Activated CD4-positive, alpha-beta T cell treated with anti-CD3 and anti-CD28 coated beads, Interleukin-2, amount 50 U/mL, for 48 hours (primary cell): ENCODE measurements around the gene PCDH19.

Experiments used
- DNase-seq, 2 experiments: peaks; one replicate each; pipeline ENCODE4 v3.0.0-alpha.2; 2020

PCDH19 gene

DNA sequence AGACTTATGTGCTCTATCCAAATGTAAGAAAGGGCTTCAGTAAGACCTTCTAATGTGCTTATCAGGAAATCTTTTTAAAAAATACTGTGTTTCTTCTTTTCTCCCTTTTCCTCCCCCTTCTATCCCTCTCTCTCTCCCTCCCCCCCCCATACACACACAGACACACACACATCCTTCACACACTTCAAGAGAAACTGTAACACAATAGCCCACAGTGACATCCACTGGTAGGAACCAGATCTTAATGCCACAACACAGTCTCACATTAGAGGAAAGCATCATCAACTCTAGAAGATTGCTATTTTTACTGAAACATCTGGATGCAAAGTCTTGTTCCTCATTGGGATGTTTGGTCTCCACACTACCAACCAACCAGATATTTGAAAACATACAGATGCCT is 4.6 kb downstream of the PCDH19 start:
- DNase-seq: no peak

DNA sequence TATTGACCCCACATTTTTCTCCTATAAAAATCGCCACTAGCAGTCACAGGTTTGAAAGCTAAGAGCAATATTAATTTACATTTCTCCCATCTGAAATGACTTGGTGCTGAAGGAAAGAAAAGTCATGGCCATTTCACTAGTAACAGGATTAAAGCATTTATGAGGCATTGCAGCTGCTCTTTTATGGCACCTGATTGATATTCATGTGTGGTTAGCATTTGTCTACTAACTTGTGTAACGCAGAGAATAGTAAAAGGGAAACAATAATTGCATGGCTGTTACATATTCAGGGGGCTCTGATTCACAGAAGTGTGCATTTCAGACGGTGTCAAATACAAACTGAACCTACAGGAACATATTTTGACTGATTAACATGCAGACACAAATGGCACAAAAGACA is 5.2 kb downstream of the PCDH19 start:
- DNase-seq: no peak

DNA sequence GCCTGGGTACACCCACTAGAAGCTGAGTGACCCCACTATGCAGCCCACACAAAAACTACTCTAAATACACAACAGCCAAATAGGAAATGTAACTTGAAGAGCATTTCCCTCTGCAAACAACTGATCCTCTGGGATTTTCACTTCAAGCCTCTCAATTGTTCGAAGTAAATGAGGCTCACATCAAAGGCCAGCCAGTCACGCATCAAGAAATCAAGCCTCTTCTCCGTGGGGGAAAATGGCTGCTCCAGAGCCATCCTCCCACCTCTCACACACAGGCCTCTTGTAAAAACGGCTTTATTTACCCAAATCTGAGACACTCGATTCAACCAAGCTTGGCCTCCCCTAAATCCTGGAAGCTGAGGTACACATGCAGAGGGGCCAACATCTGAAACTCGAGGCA is 14.3 kb downstream of the PCDH19 start:
- DNase-seq: no peak

DNA sequence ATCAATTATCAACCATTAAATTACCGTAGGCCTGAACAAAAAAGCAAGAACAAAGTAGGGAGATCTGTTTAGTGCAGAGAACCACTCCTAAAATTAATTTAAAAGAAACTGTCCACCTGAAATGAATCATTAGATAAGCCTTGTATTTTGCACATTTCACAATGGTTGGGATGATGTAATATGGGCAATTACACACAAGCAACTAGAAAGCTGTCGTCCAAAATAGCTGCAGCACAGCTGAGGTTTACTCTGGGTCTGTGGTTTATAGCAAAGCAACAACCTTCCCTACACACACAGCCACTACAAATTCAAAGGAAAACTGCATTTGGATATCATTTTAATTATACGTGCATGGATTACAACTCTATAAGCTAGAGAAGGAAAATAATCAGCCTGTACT is 28.5 kb downstream of the PCDH19 start:
- DNase-seq: no peak

DNA sequence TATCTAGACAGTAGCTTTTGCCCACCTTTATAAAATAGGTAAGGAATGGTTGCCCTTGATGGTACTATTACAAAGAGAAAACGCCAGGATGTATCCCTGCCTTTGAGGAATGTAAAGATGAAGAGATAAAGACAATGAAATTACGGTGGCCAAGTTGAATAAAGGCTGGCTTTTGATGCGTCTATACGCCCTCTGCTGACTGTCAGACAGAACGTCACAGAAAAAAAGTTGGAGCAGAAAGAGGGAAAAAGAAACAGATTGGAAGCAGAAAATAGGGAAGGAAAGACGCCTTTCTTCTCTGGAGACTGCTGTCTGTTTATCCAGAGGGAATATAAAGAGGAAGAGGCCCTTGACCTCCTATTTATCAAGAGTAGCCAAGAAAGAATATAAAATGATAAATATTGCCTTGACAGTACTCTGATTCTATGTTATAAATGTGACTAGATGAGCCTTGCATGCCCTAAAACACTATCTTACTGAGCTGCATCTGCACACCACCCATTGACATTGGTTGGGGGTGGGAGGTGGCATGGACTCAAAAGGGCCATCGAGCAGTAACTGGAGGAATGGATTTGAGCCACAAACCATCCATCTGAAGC is 30.6 kb downstream of the PCDH19 start:
- DNase-seq: no peak

DNA sequence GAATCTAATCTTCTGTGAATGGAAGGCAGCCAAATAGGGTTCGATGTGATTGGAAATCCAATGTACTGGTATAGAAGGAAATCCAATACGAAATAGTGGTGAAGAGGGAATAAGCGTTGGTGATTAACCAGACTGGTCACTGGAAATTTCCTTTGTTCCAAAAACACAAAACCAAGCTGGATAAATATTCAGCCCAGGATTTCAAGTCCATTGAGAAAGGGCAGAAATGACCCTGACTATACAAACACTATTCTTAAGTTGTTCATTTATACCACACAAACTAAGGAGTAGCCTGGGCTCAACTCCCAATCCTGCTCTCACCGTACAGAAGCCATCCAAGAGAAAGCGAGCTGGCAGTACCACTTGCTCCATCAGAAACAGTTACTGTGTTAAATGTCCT is 32.2 kb downstream of the PCDH19 start:
- no peak for DNase-seq

DNA sequence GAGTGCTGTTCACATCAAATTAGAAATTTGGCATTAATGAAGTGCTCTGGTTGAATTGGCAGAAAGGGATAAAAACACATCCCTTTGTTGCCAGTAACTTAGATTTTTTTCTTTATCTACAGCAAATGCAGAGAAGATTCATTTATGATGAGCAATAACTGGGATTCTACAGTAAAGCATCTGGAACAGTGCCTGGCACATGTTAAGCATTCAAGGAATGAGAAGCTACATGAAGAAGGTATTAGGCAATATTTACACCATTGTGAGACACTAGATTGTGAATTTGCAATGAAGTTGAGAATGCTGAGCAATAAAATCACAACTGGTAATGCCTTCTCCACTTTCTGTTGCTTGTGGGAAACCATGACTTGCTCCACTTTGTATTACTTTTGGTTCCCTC is 33.5 kb downstream of the PCDH19 start:
- no peak for DNase-seq

DNA sequence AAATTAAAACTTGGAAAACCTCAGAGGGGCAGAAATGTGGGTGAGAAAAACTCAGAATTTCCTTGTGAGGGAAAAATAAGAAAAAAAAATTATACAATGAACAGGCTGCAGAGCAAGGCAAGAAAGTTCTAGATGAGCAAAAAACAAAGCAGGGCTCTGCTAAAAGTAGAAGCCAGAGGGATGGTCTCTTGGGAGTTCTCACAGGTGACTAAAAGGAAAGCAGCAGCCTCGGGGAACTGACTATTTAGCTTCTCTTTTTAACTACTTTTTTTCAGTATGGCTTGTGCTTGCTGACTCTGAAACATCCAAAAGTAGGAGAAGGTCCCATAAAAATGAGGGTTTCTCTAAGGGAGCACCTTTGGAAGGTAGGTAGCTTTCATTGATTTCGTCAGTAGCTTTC is 36.4 kb downstream of the PCDH19 start:
- DNase-seq: no peak

DNA sequence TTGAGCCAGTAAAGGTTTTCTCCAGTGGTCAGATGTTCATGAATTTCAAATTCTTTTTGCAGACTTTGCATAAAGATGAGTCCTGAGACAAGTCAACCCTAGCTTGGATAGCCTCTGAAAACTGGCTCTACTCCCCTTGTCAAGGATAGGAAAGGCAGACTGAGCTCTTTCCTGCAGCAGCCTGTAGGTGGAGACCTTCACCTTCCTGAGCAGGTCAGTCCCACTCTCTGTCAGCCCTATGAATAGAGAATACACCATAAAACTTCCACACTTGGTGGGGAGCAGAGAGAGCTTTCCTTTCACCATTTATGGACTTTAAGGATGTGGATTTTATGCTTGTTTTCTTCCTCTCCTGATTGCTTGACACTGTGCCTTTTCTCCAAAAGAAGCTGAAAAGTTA is 41.9 kb downstream of the PCDH19 start:
- peak in 1 of 2 experiments; percentile 3 for DNase-seq

DNA sequence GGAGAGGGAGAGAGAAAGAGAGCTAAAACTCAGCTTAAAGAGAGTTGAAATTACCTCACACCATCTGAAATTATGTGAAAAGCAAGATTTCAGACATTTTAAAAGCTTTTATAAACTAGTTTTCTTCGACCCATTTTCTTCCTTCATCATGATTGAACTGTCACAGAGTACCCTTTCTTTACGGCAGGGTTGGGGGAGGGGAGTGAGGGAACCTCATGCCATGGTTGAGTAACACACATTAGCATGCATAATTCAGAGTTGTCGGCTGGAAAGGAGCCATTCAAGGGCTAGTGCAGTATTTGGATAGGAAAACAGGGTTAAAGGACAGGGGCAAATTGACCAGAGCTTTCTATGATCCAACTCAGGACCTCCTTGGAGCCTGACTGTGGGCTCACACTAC is 46.2 kb downstream of the PCDH19 start:
- no peak for DNase-seq

DNA sequence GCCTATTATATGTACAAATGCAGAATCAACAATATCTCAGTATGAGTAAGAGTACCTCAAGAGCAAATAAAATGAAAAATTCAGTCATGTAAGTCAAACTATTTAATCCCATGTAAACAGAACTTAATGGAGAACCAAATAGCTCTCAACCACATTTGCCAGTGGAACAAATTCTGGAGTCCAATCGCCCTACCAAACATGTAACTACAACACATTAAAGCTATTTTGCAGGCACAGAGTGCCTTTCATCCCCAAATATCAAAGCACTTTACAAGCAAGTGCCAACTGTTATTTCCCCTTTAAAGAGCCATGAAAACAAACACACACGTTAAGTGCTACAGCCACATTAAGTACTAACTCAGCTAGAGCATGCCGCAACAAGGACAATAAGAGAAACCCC is 51.3 kb downstream of the PCDH19 start:
- DNase-seq: no peak

DNA sequence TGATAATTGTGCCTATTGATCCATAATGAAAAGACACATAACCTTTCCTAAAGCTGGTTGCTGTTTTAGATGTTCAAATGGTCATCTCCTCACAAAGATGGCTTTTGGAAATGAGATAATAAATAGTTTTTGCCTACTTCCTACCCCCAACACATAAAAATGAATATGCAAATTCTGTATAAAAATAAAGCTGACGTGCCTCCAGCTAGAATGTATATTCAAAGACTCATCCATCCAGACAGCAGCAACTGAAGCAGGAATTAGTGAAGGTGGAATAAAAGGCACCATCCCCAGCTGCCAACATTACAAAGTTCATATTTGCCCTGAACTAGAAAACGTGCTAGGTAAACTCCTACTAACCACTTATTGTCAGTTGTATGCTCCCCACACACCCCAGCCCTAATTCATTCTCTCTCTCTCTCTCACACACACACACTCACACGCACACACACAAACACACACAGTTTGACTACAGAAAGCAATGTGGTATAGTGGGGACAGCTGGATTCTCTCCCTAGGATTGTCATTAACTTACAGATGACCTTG is 53.6 kb downstream of the PCDH19 start:
- no peak for DNase-seq

DNA sequence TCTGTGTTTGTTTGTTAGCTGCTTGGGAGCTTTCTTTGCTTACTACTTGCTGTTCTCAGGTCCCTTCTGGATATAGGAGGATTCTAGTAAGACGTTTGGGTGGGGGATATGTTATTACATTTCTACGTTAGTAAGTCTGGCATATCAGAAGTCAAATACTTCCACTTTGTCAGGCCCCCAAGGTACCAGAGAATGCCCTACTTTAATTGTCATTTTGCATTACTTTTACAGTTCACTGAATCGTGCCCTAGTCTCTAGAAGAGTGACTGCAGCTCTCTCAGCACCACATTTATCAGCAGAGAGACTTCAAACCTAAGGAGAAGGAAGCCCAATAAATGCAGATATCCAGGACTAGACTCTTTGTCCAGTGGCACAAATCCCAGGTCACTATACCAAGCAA is 54.4 kb downstream of the PCDH19 start:
- DNase-seq: no peak

DNA sequence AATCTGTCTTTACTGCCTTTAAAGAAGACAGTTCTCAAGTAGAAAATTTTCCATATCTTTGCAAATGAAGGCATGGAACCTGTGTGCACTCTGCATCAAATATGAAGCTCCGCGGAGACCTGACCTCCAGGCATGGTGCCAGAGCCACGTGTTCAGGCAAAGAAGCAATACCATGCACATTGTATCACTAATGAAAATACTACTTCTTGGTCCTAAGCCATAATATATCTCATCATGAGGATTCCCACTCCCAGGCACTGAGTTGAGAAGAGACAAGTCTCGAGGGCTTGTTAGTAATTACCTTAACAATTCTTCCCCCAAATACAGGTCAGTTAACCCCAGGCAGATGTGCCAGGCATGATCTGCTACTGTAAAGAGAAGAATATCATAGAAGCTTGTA is 56.7 kb downstream of the PCDH19 start:
- DNase-seq: no peak

DNA sequence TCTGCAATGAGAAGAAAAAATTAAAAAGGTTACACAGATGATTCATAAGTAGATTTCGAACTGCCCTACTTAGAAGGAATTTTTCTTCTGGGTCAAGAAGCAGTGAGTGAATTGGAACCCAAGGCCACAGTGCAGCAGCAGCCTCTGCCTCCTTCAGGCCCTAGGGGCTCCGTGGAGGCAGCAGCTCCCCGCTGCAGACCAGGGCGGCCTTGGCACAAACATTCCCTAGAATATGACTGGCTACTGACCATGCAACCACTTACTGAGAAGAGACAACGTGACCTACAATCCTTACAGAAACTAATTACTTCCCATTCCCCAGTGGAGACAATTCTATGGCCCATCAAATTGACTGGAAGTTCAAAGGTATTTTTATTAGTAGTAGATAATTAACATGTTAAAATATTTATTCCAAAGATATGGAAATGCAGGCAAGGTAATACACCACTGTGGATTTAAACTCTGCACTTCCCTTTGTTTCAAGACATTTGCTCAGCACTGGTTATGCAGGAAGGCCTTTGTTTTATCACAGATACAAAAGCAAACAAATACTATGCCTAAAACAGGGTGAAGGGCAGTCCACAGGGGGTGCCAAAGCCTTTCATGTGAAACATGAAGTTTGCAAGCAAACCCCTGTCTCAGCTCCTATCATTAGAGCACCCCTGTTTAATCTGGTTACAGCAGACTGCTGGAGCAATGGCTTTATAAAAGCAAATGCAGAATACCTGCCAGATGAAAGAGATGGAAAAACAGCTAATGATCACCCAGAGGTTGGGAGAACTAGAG is 59.2 kb downstream of the PCDH19 start:
- DNase-seq: no peak

DNA sequence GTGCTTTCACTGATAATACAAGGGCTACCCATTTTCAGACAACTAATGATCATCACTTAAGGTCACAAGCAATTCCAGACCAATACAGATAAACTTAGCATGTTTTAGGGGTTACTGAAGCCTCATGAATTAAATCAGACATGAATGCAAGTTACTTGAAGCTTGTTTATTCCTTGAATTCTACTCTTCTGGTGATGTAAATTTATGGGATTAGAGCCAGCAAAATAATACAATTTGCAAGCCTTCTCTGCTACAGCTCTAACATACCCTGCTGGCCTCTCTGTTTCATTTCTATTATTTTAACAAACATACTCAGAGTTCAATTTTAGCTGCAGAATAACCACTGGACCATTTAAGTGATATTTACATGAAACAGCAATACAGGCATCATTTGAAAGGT is 60.7 kb downstream of the PCDH19 start:
- no peak for DNase-seq

DNA sequence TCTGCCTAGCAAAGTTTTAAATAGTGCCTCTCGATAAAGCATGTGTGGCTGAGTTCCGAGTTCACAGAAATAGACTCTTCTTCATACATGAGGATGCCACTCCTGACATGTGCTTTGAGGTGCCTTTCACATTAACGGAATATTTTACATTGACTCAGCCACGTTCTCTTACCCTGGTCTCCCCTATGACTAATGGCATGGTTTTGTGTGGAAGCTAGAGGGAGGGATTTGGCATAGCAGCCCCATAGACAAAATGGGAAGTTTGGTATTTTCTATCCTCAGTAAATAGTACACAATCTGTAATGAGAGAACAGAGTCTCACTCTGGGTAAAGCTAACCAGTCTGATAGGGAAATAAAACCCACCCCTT is 68.9 kb downstream of the PCDH19 start:
- no peak for DNase-seq

DNA sequence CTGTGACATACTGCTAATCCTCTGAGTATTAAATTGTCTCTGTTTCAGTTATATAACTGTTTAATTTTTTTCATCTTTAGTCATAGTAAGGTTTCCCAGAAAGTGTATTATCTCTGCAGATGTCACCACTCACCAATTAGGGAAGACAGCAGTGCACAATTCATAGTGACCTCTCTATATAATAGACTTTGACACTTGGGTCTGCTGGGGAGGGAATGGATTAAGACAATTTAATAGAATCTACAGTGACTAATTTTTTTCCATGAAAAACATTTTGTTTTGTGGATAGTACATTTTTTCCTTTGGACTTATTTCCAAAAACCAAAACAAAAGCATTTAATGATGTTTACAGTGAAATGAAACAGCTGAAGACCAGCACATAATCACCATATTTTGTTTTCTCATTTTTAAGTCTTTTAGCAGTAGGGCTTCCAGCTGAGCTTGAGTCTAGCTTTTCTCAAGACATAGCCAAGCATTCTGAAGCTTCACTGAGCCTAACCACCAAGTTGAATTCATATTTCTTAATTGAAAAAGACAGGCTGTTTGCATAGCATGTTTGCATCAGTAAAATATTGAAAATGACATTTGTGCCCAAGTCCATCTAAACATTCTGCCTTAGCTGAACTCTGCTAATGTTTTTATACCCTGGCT is 69.5 kb downstream of the PCDH19 start:
- no peak for DNase-seq

DNA sequence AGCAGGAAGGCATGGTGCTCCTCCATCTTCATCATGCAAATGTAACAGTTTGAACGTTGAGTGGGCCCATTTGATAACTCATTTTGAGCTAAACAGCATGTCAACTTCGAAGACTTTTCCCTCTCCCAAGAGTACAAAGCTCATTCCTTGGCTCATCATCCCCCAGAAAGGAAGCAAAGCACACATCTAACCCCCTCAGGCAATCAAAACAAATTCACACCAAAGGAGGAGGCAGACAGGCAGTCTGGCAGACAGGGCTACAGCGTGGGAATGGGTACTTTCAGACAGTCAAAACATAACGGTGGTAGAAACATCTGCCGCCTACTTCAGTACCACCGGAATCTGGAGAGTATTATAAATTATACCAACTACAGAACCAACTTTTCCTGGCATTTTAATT is 81.7 kb downstream of the PCDH19 start:
- DNase-seq: no peak

DNA sequence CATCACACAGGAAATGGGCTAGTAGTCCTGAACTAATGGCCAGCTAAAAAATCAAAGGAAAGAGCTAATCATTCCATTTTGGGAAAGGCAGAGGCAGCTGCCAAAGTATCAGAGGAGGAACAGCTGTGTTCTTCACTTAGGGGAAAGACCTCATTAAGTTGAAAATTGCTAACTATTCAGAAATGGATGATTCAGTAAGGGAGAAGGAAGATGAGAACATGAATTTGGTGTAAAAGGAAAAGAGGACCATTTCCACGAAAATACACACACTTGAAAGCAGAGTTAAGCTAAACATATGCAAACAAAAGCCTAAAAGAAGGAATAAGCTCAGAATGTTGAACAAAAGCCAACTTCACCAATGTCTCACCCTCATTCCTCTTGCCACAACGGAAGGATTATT is 90.4 kb downstream of the PCDH19 start:
- DNase-seq: no peak

DNA sequence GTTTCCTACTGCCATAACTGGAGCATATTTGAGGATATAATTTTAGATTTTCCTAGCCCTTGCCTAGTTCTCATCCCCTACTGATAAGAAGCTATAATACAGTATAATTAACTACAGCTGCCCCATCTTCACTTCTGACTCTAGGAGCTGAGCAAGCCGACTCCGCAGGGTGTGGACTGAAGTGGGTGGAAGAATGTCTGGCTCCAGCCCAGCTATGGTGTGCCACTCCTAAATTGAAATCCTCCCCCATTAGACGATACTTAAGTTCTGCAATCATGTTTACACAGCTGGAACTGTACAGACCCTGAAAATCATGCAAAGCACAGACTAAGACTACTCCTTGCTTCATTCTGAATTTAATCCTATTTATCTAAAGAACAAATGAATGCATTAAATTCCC is 93.1 kb downstream of the PCDH19 start:
- no peak for DNase-seq

DNA sequence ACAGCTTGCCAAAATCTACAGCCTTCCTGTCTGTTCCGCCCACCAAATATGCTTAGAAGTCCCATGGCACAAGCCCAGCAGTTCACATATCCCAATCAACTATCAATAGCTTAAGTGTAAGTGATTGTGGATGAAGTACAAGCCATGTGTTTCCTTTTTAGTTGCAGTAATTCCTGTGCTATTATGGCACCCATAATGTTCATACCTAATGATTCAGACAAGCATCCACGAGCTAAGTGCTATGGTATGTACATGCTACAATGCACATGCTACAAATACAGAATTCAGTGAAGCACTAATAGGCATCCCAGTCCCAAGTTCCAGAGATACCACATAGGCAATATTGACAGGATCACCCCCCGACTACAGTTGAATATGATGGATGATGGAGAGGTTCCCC is 94.5 kb downstream of the PCDH19 start:
- DNase-seq: no peak

DNA sequence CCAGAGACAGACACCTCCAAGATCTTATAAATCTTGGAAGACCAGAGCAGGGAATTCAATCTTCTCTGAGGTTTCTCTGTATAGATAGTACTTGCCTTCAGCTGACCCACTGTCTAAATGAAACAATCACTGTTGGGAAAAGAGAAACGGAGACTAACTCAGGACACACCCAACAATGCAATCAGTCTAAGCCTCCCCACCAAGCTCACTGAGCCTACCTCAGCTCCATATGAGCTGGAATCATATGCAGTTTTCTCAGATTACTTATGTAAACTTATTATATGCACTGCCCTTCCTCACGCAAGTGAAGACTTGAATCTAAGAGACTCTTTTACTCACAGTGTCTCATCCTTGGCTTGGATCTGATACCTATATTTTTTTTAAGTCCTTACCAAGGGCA is 110.5 kb downstream of the PCDH19 start:
- no peak for DNase-seq

DNA sequence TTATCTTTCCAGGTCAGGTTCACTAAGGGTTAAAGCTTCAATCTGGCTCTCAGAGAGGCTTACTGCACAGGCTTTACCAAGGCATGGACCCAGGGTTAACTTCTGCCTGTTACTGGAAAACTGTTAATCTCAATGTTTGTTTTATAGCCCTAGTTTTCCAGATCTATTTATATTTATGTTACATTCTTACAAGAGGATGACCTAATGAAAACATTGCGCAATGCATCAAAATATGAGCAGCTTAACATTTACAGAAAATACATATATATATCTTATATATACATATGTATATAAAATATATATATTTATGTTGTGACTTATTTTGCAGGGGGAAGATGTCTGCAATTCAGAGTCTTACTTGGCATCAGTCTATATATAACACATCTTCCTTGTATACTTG is 112.3 kb downstream of the PCDH19 start:
- no peak for DNase-seq
